GM21447 (cell line): ENCODE measurements around the gene CPNE6.
A peak's percentile ranks its signal among the peaks of the same experiment; 100 is the strongest.
"Not testable (repeated sequence)": the region's sequence is repeated elsewhere in the genome, so short reads cannot be mapped to it uniquely, and the experiment has no call there.

ENCODE experiments used
- ATAC-seq: cut with Tn5 transposase; IDR thresholded peaks from one replicate; pipeline ENCODE4 v1.9.1; 2021; ENCODE audit not compliant: unreplicated experiment

The CPNE6 gene

DNA sequence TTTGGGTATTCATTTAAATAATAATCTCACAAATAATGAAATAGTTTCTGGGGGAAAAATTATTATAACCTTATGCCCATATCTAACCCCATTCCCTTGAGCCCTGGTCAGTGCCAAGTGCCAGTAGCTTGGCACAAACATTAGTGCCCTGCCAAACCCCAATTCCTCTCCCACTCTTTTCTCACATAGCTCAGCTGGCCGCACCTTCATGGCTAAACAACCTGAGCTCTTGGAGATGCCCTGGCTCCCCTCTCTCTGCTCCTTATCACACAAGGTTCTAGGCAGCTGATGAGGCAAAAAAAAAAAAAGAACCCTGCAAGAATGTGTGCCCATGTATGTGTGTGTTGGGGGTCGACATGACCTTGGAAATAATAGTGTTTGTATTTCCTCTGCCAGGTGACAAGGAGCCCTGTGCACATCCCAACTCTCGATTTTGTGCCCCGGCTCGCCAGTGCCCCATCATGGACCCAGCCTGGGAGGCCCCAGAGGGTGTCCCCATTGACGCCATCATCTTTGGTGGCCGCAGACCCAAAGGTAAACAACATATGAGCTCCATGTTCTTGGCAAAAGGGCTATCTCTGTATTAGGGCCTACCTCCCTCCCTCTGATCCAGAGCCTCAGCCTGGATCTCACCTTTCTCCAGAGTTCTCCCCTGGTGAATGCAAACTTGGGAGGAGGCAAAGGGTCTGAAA, 31.1 kb downstream of the CPNE6 start:
- no peak for ATAC-seq

DNA sequence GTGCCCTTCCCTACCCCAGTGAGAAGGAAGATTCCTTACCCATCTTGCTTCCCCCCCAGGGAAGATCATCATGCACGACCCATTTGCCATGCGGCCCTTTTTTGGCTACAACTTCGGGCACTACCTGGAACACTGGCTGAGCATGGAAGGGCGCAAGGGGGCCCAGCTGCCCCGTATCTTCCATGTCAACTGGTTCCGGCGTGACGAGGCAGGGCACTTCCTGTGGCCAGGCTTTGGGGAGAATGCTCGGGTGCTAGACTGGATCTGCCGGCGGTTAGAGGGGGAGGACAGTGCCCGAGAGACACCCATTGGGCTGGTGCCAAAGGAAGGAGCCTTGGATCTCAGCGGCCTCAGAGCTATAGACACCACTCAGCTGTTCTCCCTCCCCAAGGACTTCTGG, 32.1 kb downstream of the CPNE6 start:
- no peak for ATAC-seq

DNA sequence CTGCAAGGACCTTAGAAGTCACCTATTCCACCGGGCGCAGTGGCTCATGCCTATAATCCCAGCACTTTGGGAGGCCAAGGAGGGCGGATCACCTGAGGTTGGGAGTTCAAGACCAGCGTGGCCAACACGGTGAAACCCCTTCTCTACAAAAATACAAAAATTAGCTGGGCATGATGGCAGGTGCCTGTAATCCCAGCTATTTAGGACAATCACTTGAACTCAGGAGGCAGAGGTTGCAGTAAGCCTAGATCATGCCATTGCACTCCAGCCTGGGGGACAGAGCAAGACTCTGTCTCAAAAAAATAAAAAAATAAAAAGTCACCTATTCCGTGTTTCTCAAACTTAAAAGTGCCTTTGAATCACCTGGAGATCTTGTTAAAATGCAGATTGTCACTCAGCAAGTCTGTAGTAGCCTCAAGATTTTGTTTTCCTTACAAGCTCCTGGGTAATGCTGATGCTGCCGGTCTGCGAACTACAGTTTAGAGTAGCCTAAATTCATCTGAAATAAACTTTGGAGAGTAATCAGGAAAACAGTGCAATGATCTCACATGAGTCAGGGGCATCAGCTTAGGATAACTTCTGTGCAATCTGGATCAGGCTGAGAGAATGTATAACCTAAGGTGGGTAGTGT, 34.4 kb downstream of the CPNE6 start:
- ATAC-seq, result not testable (repeated sequence)

DNA sequence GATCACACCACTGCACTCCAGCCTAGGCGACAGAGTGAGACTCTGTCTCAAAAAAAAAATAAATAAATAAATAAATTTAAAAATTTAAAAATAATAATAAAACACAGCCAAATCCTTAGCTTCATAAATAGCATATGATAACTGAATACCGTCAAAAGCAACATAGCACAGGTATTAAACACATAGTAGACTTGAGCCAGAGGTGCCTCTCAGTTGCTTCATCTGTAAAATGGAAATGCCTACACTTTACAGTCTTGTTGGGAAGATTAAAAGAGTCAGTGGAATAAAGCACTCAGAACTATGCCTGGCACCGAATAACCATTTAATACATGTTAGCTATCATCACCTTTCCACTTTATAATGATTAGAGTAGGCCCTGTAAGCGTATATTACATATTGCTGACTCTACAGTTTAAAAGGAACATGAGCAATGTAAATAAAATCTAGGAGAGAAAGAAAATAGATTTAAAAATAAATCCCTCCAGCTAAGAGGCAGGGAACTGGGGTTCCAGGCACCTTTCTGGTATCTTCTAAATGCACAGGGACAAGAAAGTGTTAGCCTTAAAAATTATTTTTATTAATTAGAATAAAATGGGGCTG, 35.4 kb downstream of the CPNE6 start:
- ATAC-seq, result no peak

DNA sequence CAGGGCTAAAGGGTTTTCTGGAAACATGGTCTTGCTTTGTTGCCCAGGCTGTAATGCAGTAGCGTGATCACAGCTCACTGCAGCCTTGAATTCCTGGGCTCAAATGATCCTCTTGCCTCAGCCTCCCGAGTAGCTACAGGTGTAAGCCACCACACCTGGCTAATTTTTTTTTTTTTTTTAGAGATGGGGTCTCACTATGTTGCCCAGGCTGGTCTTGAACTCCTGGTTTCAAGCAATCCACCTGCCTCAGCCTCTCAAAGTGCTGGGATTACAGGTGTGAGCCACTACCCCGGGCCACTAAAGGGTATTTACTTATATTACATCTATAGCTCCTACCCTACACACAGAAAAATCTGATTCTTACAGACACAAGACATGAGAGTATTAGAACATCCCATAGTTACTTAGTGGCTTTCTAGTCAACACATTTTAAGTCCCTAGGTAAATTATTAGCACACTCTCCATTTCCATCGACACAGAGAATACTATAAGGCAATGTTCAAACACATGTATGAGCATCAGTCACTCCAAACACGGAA, 37.0 kb downstream of the CPNE6 start:
- no peak for ATAC-seq

DNA sequence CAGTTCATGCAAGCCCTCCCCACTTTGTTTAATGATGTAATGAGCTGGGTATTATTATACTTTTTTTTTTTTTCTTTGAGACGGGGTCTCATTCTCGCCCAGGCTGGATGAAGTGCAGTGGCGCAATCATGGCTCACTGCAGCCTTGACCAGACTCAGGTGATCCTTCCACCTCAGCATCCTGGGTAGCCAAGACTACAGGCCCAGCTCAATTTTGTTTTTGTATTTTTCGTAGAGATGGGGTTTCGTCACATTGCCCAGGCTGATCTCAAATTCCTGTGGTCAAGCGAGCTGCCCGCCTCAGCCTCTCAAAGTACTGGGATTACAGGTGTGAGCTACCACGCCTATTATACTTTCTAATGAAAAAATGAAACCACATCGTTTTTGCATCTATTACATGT, 38.7 kb downstream of the CPNE6 start:
- ATAC-seq, result no peak

DNA sequence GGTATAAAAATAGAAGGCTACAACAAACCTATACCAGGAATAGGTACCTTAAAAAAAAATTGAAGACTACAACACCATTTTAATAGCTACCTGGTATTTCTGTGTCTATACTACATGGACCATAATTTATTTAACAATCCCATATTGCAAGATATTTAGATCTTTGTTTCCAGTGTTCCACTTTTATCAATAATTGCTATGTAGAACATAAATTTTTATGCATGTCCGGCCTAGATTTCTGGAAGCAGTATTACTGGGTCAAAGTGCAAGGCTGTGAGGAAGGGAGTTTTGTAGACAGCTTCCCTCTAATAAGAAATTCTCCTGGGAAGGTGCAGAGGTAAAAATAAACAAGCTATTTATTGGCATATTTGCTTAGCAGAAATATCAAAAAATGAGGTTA, 39.2 kb downstream of the CPNE6 start:
- no peak for ATAC-seq

DNA sequence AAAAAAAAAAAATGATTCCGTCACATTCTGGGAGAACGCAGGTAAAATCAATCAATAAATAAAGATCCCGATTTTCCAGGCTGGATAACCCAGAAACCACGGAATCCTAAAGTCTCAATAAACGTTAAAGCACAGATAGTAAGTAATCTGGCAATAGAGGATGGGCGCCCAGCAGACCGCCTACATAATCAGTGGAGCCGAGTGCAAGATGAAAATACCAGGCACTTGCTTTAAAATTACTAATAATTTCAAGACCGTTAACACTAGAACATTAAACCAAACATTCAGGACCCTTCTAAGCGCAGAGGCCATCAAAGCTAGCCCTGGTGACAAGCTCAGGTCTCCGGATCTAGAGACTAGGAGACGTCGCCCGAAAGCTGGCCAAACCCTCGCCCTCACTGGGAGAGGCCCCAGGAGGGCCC, 42.0 kb downstream of the CPNE6 start:
- ATAC-seq, result no peak

DNA sequence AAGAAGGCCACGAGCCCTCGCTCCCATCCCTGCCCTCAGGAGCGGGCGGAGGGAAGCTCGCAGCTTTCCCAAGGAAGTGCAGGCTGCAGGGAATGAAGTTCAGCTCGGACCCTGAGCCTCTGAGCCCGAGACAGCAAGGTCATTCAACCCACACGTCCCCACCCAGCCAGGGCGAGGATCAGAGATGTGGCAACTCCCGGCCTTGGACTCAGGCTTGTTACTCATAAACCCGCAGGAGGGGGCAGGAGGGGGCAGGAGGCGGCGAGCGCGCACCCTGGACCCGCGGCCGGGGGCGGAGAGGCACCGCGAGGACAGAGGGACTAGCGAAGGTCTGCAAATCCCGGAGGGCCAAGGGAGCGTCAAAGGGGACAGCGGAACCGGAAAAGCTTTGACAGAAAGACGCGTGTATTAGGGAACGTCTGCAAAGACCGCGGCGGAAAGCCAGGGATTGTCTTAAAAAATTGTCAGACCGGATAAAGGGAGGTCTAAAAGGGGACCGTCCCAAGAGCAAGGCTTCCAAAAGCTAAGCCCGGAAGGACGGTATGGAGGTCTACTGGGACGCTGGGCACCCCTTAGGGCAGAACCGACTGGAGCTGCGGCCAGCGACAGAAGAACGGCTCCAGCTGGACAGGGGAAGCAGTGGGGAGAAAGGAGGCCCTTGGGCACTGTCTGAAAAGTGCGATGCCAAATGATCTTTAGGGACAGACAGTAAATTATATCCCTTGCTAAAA, 42.6 kb downstream of the CPNE6 start:
- peak; percentile 32 for ATAC-seq

DNA sequence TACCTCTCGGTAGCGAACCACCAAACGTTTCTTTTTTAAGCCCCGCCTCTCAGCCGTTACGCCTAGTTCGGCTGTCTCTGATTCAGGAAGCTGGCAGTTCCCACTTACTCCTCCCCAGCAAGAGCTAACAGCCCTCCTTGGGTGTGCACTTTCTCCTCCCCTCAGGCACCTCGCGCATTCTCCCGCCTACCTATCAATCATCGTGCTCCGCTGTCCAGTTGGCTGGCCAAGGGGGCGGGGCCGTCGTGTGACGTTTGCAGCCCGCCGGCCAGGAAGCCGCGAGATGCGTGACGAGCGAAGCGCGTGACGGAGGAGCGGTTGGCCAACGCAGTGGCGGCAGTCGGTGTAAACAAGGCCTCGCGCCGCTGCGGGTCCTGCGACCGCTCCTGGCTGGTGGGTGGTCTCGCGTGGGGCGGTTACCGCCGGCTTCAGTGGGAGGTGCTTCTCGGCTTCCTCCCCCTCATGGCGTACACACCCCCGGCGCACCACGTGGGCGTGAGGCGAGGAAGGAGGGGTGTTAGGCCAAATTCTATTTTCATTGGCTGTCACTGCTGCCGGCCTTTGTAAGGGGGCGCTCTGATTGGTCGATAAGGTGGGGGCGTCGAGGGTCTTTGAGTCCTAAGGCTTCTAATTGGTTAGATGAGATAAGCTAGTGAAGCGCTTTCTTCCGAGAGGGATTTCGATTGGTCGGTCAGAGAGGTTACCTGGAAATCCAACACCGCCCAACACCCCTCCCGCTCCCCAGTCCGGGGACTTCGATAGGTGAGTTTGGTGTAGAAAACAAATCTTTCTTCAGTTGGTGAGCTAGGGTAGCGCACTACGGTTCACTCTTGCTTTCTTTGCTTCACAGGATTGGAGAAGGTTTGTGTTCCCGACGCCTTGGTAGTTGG, 43.4 kb downstream of the CPNE6 start, which contains the start of the genes DCAF11 and NRL:
TSS of gene DCAF11 (plus strand) at position 246 of the 890 bp plus-strand sequence. CDS start 818 bp downstream, outside the sequence.
TSS of gene NRL (minus strand) at position 418 of the 890 bp plus-strand sequence. CDS start 32,101 bp downstream, outside the sequence.
- ATAC-seq, result peak; percentile 81

DNA sequence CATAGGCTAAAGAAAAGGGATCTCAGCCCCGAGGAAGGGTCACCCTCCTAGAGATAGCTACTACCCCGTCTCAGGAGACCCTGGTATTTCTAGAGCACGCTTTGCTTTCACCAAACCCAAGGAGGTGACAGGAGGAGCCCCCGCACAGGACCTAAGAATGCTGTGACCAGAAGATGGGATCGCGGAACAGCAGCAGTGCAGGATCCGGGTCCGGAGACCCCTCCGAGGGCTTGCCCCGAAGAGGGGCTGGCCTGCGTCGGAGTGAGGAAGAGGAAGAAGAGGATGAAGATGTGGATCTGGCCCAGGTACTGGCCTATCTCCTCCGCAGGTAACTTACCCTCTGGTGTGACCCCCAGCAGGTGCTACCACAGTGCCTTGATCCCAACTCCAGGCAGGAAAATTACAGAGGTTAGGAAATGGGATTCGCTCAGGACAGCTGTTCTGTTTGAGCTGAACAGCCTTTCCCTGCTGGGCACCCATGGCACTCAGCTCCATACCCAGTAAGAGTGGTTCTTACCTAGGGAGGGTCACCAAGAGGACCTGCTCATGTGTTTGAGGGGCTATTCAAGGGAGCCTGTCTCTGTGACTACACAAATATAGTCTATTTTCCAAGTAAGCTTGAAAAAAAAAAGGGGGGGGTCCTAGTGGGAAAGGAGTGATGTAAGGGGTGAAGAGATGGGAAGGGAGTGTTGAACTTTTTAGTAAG, 44.2 kb downstream of the CPNE6 start:
- ATAC-seq, result no peak

DNA sequence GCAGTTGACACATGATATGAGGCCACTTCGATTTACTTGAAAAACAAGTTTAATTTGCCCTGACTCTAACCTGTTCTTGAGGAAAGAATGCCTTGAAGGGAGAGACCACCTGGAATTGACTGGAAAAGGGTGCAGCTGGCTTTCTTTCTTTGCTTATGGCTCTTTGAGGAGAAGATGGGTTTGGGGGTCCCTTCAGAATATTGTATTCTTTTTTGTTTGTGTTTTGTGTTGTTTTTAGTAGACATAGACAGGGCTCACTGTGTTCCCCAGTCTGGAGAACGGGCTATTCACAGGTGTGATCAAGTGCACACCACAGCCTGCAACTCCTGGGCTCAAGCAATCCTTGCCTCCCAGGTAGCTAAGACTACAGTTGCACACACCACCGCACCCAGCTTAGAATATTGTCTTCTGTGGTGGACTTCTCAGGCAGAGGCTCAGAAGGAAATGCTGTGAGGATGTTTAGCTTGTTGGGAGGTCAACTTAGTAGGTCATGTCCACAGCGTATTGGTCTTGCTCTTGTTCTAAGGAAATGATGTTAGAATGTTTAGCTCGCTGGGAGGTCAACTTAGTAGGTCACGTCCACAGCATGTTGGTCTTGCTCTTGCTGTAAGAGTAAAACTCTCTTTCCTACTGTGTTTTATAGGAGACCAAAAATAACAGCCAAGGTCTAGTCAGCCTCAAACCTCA, 44.9 kb downstream of the CPNE6 start:
- no peak for ATAC-seq

DNA sequence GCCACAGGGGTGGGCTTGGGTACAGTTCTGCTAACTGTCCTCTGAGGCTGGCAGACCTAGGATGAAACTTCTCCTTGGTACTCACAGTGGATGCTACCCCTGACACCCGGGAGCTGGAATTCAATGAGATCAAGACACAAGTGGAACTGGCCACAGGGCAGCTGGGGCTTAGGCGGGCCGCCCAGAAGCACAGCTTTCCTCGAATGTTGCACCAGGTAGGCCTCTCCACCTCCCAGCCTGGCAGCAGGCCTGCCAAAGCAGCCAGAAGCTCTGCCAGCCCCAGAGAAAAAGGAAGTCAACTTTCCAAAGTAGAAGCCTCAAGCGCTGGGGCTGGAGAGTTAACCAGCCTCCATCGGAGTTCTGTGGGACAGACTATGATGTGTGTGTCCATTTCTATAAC, 45.8 kb downstream of the CPNE6 start:
- ATAC-seq, result no peak

DNA sequence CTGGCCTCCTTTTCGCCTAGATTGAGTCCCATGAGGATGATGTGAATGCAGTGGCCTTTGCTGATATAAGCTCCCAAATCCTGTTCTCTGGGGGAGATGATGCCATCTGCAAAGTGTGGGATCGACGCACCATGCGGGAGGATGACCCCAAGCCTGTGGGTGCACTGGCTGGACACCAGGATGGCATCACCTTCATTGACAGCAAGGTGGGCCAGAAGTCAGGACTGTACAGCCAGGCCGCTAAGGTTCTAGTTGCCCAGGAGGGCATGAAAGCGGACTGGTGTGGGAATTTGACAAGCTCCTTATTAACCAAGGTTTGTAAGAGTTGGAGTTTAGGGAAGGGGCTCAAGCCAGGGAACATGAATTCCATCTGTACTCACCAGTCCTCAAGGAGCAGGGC, 48.3 kb downstream of the CPNE6 start:
- no peak for ATAC-seq

DNA sequence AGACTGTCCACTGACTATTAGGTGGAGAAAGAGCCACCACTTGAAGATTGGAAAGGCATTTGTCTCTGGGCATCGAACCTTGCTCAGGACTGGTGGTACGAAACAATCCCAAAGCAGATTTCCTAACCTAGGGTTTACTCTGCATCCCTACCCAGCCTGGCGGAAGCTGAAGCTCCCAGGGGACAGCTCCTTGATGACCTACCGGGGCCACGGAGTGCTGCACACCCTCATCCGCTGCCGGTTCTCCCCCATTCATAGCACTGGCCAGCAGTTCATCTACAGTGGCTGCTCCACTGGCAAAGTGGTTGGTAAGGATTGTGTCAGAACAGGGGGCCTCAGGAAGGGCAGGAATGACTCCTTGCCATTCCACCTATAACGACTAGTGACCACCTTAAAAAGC, 49.8 kb downstream of the CPNE6 start:
- ATAC-seq, result no peak

DNA sequence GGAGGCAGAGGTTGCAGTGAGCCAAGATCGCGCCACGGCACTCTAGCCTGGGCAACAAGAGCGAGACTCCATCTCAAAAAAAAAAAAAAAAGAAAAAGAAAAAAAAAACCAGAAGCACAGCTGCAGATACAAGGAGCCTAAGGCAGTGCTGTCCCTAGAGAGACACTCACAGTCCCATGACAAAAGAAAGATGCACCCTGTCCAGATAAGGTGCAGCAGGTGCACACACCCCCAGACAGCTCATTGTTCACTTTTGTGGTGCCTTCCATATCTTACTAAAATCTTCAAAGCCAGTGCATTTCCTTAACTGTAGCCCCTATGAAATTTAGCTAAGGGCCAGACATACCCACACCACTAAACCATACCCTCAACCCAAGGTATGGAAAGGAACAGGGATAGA, 51.1 kb downstream of the CPNE6 start:
- ATAC-seq, result no peak

DNA sequence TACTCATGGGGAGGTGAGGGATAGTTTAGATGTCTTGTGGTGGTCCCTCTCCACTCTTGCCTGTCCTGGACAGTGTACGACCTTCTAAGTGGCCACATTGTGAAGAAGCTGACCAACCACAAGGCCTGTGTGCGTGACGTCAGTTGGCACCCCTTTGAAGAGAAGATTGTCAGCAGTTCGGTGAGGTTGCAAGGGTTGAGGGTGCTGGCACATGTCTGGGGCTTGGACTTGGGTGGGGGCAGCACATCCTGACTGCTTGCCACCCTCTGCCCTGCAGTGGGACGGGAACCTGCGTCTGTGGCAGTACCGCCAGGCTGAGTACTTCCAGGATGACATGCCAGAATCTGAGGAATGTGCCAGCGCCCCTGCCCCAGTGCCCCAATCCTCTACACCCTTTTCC, 51.5 kb downstream of the CPNE6 start:
- no peak for ATAC-seq

DNA sequence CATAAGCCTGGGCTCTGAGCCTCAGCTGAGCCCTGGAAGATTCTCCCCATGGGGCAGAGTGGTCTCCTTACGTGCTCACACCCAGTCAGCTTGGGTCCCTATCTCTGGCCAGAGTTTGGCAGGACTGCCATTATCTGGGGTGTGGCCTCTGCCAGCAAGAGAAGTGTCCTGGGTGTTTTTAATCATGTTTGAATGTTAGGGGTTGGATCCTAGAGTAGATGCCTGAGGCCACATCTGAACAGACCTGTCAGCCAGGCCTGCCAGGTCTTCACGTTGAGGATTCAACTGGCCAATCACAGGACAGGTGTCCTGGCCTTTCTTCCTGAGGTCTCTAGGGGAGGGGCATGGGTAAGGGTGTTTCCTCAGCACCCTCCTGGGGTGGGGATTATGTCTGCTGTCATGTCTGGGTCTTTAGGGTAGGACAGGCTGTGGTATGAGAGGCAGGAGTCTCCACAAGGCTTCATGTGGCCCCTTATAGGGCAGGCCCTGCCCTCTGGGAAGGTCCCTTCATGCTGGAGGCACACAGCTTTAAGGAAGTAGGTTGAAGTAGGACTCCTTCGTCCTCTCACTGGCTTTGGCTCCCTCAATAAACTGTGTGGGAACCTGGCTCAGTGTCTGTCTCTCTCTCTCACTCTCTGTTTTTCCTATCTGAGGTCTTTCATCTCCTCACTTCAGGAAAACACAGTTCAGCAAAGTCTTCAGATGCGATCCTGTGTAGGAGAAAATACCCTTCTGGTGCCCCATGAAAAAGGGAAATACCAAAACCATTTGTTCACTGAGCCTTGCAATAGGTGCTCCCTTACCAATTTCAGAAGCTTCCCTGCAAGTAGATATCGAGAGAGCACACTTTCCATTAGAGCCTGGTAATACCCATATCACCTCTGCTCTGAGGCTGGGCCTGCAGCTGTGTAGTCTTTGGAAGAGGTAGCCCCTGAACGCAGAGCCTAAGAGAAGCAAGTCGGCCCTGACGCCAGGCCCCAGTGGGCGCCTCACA, 52.4 kb downstream of the CPNE6 start:
- ATAC-seq, result peak; percentile 55
